Astrocyte (in vitro differentiated cells and primary cell): Measurements from ENCODE around the gene KCNMB2.

Experiments
- CTCF ChIP-seq: IDR thresholded peaks from 2 replicates; pipeline ENCODE4 v1.5.1; 2011; ENCODE audit warnings: low read depth, mild to moderate bottlenecking, inconsistent platforms, low read length, moderate library complexity; ENCODE audit not compliant: insufficient read depth
- EZH2 ChIP-seq: IDR thresholded peaks from 2 replicates; pipeline ENCODE4 v1.6.1; 2012; ENCODE audit warnings: mild to moderate bottlenecking, low read length, inconsistent platforms; ENCODE audit not compliant: insufficient read depth

GRCh38 chr3:178802993-178803693 is 266.9 kb downstream of the KCNMB2 start:
- TF ChIP-seq CTCF = no peak
- no peak for TF ChIP-seq EZH2
